HepG2 (cell line): ENCODE measurements around the gene VASN. TPM values are rescaled to one million over a fixed set of nuclear protein-coding genes. Genes with fewer than 3 reads are reported as not detected.

Experiments
- ATAC-seq: fragments of 200-7000 bp; cut with Tn5 transposase; 3 replicates; pipeline ENCODE4 v1.9.1; 2020; ENCODE audit warnings: mild to moderate bottlenecking, moderate library complexity
- BruUV-seq: library from RNA; stranded (reverse); fragments of 400-500 nt; replicated peaks from 2 replicates; lab custom pipeline; 2021; lab: Mats Ljungman, UMichigan
- CTCF ChIA-PET: fragments of 300-600 bp; formaldehyde crosslinking; extraction: SDS; loops from one replicate; lab custom pipeline; 2021; ENCODE audit warnings: low total read pairs, inconsistent platforms, low intra/inter-chr PET ratio; lab: Yijun Ruan, JAX
- POLR2A ChIA-PET: fragments of 350-600 bp; sonication (Branson Sonifier 250); formaldehyde crosslinking; loops from one replicate; lab custom pipeline; 2020; ENCODE audit warnings: antibody characterized with exemption, inconsistent platforms; lab: Yijun Ruan, JAX
- DNase-seq: peaks from one replicate; pipeline ENCODE4 v3.0.0-alpha.2; 2015; ENCODE audit warnings: low spot score
- FAIRE-seq: peaks from 3 replicates; lab custom pipeline; 2011; peaks lifted over from hg19 to GRCh38; lab: Jason Lieb, UNC
- H2AFZ ChIP-seq: one replicate; pipeline ENCODE4 v1.6.1; 2011; ENCODE audit warnings: low read length, inconsistent platforms
- H3K27ac ChIP-seq: fragments of 300-600 bp; 3 replicates; pipeline ENCODE4 v1.8.0; 2011; ENCODE audit warnings: mixed run types, mild to moderate bottlenecking, mixed read lengths, low read length, inconsistent platforms; ENCODE audit not compliant: insufficient read depth; ENCODE audit errors: extremely low read length
- H3K27me3 ChIP-seq, 2 experiments: fragments of 200-600 bp in 1 of 2; 2 replicates in 1 of 2; 3 replicates in 1 of 2; pipeline versions ENCODE4 v1.6.0 to v1.8.0; 2011; ENCODE audit warnings: low read length in 2 of 2, mild to moderate bottlenecking in 2 of 2, moderate library complexity in 2 of 2, inconsistent platforms in 1 of 2; ENCODE audit not compliant: insufficient read depth in 2 of 2, control insufficient read depth in 1 of 2
- H3K36me3 ChIP-seq, 2 experiments: fragments of 200-600 bp in 1 of 2; replicated peaks in 1 of 2; 2 replicates in 1 of 2; 3 replicates in 1 of 2; pipeline versions ENCODE4 v1.5.1 to v1.8.0; 2011; ENCODE audit warnings: low read length in 2 of 2, inconsistent platforms in 1 of 2; ENCODE audit not compliant: insufficient read depth in 2 of 2, control insufficient read depth in 1 of 2
- H3K4me1 ChIP-seq: 2 replicates; pipeline ENCODE4 v1.5.1; 2012; ENCODE audit warnings: low read length, inconsistent platforms; ENCODE audit not compliant: insufficient read depth
- H3K4me2 ChIP-seq: 2 replicates; pipeline ENCODE4 v1.6.0; 2011; ENCODE audit warnings: low read depth, low read length, inconsistent platforms
- H3K4me3 ChIP-seq, 3 experiments: fragments of 200-600 bp in 1 of 3; sonication (generic), shearing (Covaris generic) in 1 of 3; replicated peaks in 1 of 3; 2 replicates each; pipeline ENCODE4 v1.5.1; 2011 to 2016; ENCODE audit warnings: low read length in 3 of 3, inconsistent platforms in 2 of 3, low read depth in 2 of 3, mild to moderate bottlenecking in 2 of 3, control low read depth in 1 of 3, mixed read lengths in 1 of 3; ENCODE audit not compliant: insufficient read depth in 1 of 3
- H3K79me2 ChIP-seq: one replicate; pipeline ENCODE4 v1.6.1; 2011; ENCODE audit warnings: low read length, inconsistent platforms; ENCODE audit not compliant: insufficient read depth
- H3K9ac ChIP-seq: 2 replicates; pipeline ENCODE4 v1.6.0; 2011; ENCODE audit warnings: mild to moderate bottlenecking, low read depth, low read length, inconsistent platforms; ENCODE audit not compliant: insufficient read depth
- H3K9me3 ChIP-seq: 2 replicates; pipeline ENCODE4 v1.5.1; 2012; ENCODE audit warnings: mild to moderate bottlenecking, low read length
- H4K20me1 ChIP-seq: 2 replicates; pipeline ENCODE4 v1.6.0; 2011; ENCODE audit warnings: inconsistent platforms, mild to moderate bottlenecking, low read length, moderate library complexity; ENCODE audit not compliant: insufficient read depth
- CEBPB ChIP-seq: IDR thresholded peaks from 2 replicates; pipeline ENCODE4 v1.6.1; 2011; ENCODE audit warnings: low read depth, low read length, improper control_type of control experiment, borderline replicate concordance
- HES4 ChIP-seq: sonication (generic); formaldehyde crosslinking; IDR thresholded peaks from 2 replicates; pipeline ENCODE4 v1.9.0; 2021; ENCODE audit warnings: mild to moderate bottlenecking, missing genetic modification reagents, borderline replicate concordance
- MTA1 ChIP-seq: sonication (generic); formaldehyde crosslinking; IDR thresholded peaks from 2 replicates; pipeline ENCODE4 v1.4.0; 2020; ENCODE audit warnings: missing genetic modification reagents, mild to moderate bottlenecking, borderline replicate concordance
- NR2F6 ChIP-seq, 2 experiments: IDR thresholded peaks; 2 replicates each; pipeline ENCODE4 v1.6.1; 2016; ENCODE audit warnings: antibody characterized with exemption in 1 of 2, mild to moderate bottlenecking in 1 of 2
- SIN3A ChIP-seq: IDR thresholded peaks from 2 replicates; pipeline ENCODE4 v1.6.1; 2011; ENCODE audit warnings: low read depth, mild to moderate bottlenecking, control low read depth, low read length, borderline replicate concordance
- SRF ChIP-seq: IDR thresholded peaks from 2 replicates; pipeline ENCODE4 v1.6.1; 2011; ENCODE audit warnings: mild to moderate bottlenecking, low read depth, low read length, moderate library complexity
- SSRP1 ChIP-seq: IDR thresholded peaks from 2 replicates; pipeline ENCODE4 v1.6.1; 2016; ENCODE audit warnings: control low read depth
- ZHX2 ChIP-seq, 2 experiments: sonication (generic) in 1 of 2; formaldehyde crosslinking in 1 of 2; IDR thresholded peaks; 2 replicates each; pipeline versions ENCODE4 v1.6.1 to v1.9.0; 2014 to 2022; ENCODE audit warnings: antibody characterized with exemption in 1 of 2, borderline replicate concordance in 1 of 2, inconsistent platforms in 1 of 2, low read depth in 1 of 2, missing genetic modification reagents in 1 of 2
- ZNF562 ChIP-seq: sonication (generic); formaldehyde crosslinking; IDR thresholded peaks from 2 replicates; pipeline ENCODE4 v1.8.0; 2022; ENCODE audit warnings: missing genetic modification reagents, borderline replicate concordance
- ZNF687 ChIP-seq: sonication (generic); formaldehyde crosslinking; IDR thresholded peaks from 2 replicates; pipeline ENCODE4 v1.5.1; 2020; ENCODE audit warnings: mild to moderate bottlenecking, missing genetic modification reagents, moderate library complexity
- WGBS: methylation state at CpG from one replicate; pipeline ENCODE4 v1.1.6; 2017; ENCODE audit warnings: low lambda C conversion rate; 5-methylcytosine and 5-hydroxymethylcytosine counted together
- in situ Hi-C: cut with HindIII; loops from 2 replicates; pipeline ENCODE4 v1.10.0; 2017; ENCODE audit warnings: low pct_unique_long_range_greater_than_20kb; ENCODE audit not compliant: extremely low pct_ligation_motif_present
- intact Hi-C: fragments of 100-400 bp; cut with micrococcal nuclease; formaldehyde crosslinking; loops from one replicate; pipeline ENCODE4 v1.10.0; 2022; ENCODE audit not compliant: unreplicated experiment
- polyA plus RNA-seq, 8 experiments: library from polyadenylated mRNA; depleted of rRNA in 3 of 8; stranded (reverse) in 7 of 8; unstranded in 1 of 8; fragments of >200 nt; fragmentation: Illumina TruSeq in 4 of 8; extraction: Trizol in 4 of 8; gene quantifications; 2 replicates each; pipeline versions ENCODE4 v1.2.1 to v1.2.3, GENCODE V29; 2011 to 2016; ENCODE audit warnings: low read depth in 4 of 8, missing spikeins in 1 of 8, mixed read lengths in 1 of 8; ENCODE audit not compliant: insufficient read depth in 1 of 8
- total RNA-seq, 5 experiments: library from RNA; depleted of rRNA; stranded (reverse); fragments of >200 nt; fragmentation: Illumina TruSeq; extraction: Trizol; gene quantifications; 2 replicates each; pipeline ENCODE4 v1.2.3, GENCODE V29; 2016; ENCODE audit warnings: low read depth in 1 of 5

VASN gene
- total and polyA plus RNA-seq, 2 of the 13 experiments (the other 11 are each of a cell fraction or from before 2014, with no cell fraction given), result 8.4 to 18.2 TPM

- TF ChIP-seq CEBPB (peak; percentile 71), MTA1 (CRISPR knock-in tag) (no peak), SIN3A (no peak), SRF (peak; percentile 45; the same call in 1 of the 2 replicates)
- TF ChIP-seq, all 625 proteins: peak for 8
Observed at GRCh38 chr16:4347010-4347409, 24.6 kb upstream of the VASN start (continued).

GRCh38 chr16:4347765-4348509 lies 23.7 kb upstream of the VASN start:
- no peak for ATAC-seq
- CTCF ChIA-PET, result no interaction called here
- intact Hi-C loops, result no loop called here
- 0 out of 2 replicates have a peak, but pooled peaks have one; percentile 48 for TF ChIP-seq ZHX2 (IDR thresholded peaks at IDR 0.05; ENCODE audit: low read depth)
- no peak for TF ChIP-seq ZHX2 (CRISPR knock-in tag; IDR thresholded peaks at IDR 0.05; ENCODE audit: borderline replicate concordance)
- no peak for TF ChIP-seq SSRP1 (CRISPR knock-in tag)
- peak; percentile 62 for TF ChIP-seq ZNF687 (CRISPR knock-in tag)
- TF ChIP-seq NR2F6 (IDR thresholded peaks at IDR 0.05), result peak; percentile 15; the same call in 1 of the 2 replicates
- no peak for TF ChIP-seq NR2F6 (CRISPR knock-in tag; IDR thresholded peaks at IDR 0.05)
- TF ChIP-seq ZNF562 (CRISPR knock-in tag), result no peak
- 0 out of 2 replicates have a peak, but pooled peaks have one; percentile 39 for TF ChIP-seq HES4 (CRISPR knock-in tag)

More at GRCh38 chr16:4347765-4348509, 23.7 kb upstream of the VASN start:
- H3K27ac ChIP-seq, result peak overlapping the region; percentile 88
- POLR2A ChIA-PET, result interaction anchor here (2.2 to 4.4 kb wide), 2 partner anchors 22 to 55 kb away, joined by 5 to 36 read pairs; partner anchors contain the start of gene VASN
- H3K79me2 ChIP-seq, result peaks cover 50% of the 10 kb centered on the region
- no peaks in the 10 kb centered on the region for H3K9me3 ChIP-seq
- DNase-seq, result no peak
- H3K27me3 ChIP-seq, result no peaks in the 10 kb centered on the region; a peak in 1 of 5 replicates
- peaks cover 72% of the 10 kb centered on the region for H3K4me1 ChIP-seq
- H3K9ac ChIP-seq, result peak overlapping the region; percentile 33
- in situ Hi-C loops, result no loop called here
- peak overlapping the region in 1 of 3 experiments; percentile 17; a peak in 1 of 6 replicates for H3K4me3 ChIP-seq
- H2AFZ ChIP-seq, result no peak overlapping the region
- 84% methylated on average over 9 of the region's 17 CpGs for WGBS
- peaks cover 17% of the 10 kb centered on the region for H4K20me1 ChIP-seq
- peak overlapping the region; percentile 30 for H3K4me2 ChIP-seq
- H3K36me3 ChIP-seq, result peaks cover 2 to 4% of the 10 kb centered on the region in 2 experiments; a peak in 1 of 5 replicates
- BruUV-seq, result TSS peak; percentile 16
- no peak for FAIRE-seq
